ENCODE data around the gene SLC5A2. TPM values are rescaled to one million over a fixed set of nuclear protein-coding genes. Genes with fewer than 3 reads are reported as not detected.

SLC5A2 gene
- total RNA-seq, 1 experiment from 2014 or later = 0.11 TPM

- Histone ChIP-seq H2AFZ (ENCODE audit: low read length) (no peak within 1 kb of the TSS), H3K9ac (ENCODE audit: low read length) (no peak within 1 kb of the TSS), H3K27me3 (ENCODE audit: low read length) (peaks cover 17% of the 10 kb centered on the region), H3K4me2 (ENCODE audit: low read length) (no peak within 1 kb of the TSS), H3K9me3 (ENCODE audit: low read length) (no peaks in the 10 kb centered on the region), H3K79me2 (ENCODE audit: low read length) (no peaks in the 10 kb centered on the region), H3K4me3 (ENCODE audit: low read length) (no peak within 1 kb of the TSS), H3F3A (ENCODE audit: low read length, unreplicated experiment) (no peaks in the 10 kb centered on the region), H3K36me3 (ENCODE audit: low read depth, low read length) (no peaks in the 10 kb centered on the region), H3K4me1 (ENCODE audit: insufficient read depth, low read length) (no peaks in the 10 kb centered on the region), H4K20me1 (ENCODE audit: low read length) (no peaks in the 10 kb centered on the region), H3K9me2 (replicated peaks; ENCODE audit: low read length) (no peaks in the 10 kb centered on the region), H3K27ac (ENCODE audit: low read length) (no peak within 1 kb of the TSS)
- no peak for DNase-seq
- intact Hi-C loops (cut with micrococcal nuclease) = no loop called here
- ATAC-seq = no peak
- ChIA-PET POLR2A (ENCODE audit: unreplicated experiment) (no interaction called here), CTCF (no interaction called here)
- TF ChIP-seq EZH2phosphoT487 (IDR thresholded peaks at IDR 0.05; ENCODE audit: borderline replicate concordance, low read length) (no peak), EZH2 (IDR thresholded peaks at IDR 0.05; ENCODE audit: low read length, unreplicated experiment) (no peak), CTCF (conservative IDR thresholded peaks at IDR 0.05; ENCODE audit: low read depth, low read length) (no peak)
- BruUV-seq (replicated peaks) = no TSS peak
Observed at GRCh38 chr16:31527734-31528274, 44.9 kb downstream of the SLC5A2 start, which contains the start of gene AHSP. Gene AHSP, plus strand, starts transcription at chr16:31527900. Its CDS starts 240 bp downstream, at chr16:31528140.

- no peaks in the 10 kb centered on the region for H3K9me3 ChIP-seq (ENCODE audit: low read length)
- no peak for TF ChIP-seq EZH2 (IDR thresholded peaks at IDR 0.05; ENCODE audit: low read length, unreplicated experiment)
- TF ChIP-seq CTCF (conservative IDR thresholded peaks at IDR 0.05; ENCODE audit: low read depth, low read length) = no peak
- TF ChIP-seq EZH2phosphoT487 (IDR thresholded peaks at IDR 0.05; ENCODE audit: borderline replicate concordance, low read length) = no peak
- no peaks in the 10 kb centered on the region for H3K79me2 ChIP-seq (ENCODE audit: low read length)
- BruUV-seq (replicated peaks) = no TSS peak
- no peaks in the 10 kb centered on the region for H4K20me1 ChIP-seq (ENCODE audit: low read length)
- intact Hi-C loops (cut with micrococcal nuclease) = no loop called here
- ChIA-PET CTCF (no interaction called here), POLR2A (ENCODE audit: unreplicated experiment) (no interaction called here)
- H2AFZ ChIP-seq (ENCODE audit: low read length) = no peak overlapping the region
- DNase-seq = no peak
- ATAC-seq = no peak
- H3K9me2 ChIP-seq (replicated peaks; ENCODE audit: low read length) = no peaks in the 10 kb centered on the region
- no peaks in the 10 kb centered on the region for H3K4me1 ChIP-seq (ENCODE audit: insufficient read depth, low read length)
- H3K9ac ChIP-seq (ENCODE audit: low read length) = no peak overlapping the region
- H3F3A ChIP-seq (ENCODE audit: low read length, unreplicated experiment) = no peaks in the 10 kb centered on the region
- H3K27me3 ChIP-seq (ENCODE audit: low read length) = peaks cover 14% of the 10 kb centered on the region; the same call in 1 of the 2 replicates
- H3K4me2 ChIP-seq (ENCODE audit: low read length) = no peak overlapping the region
- no peak overlapping the region for H3K4me3 ChIP-seq (ENCODE audit: low read length)
- no peaks in the 10 kb centered on the region for H3K36me3 ChIP-seq (ENCODE audit: low read depth, low read length)
- H3K27ac ChIP-seq (ENCODE audit: low read length) = no peak overlapping the region
Observed at GRCh38 chr16:31528523-31529107, 45.7 kb downstream of the SLC5A2 start.
